Sigmoid colon (tissue), 7 donors: ENCODE data around the gene FICD. TPM values are rescaled to one million over a fixed set of nuclear protein-coding genes. Genes with fewer than 3 reads are reported as not detected.

Experiments used
- DNase-seq: peaks from one replicate; pipeline ENCODE4 v3.0.0-alpha.2; 2019
- H3K27ac ChIP-seq, 4 donors: fragments of 200-600 bp; sonication (generic); one replicate each; pipeline ENCODE4 v1.5.1; 2016 to 2019; ENCODE audit warnings: mild to moderate bottlenecking in 1 of 4
- H3K27me3 ChIP-seq, 3 donors: fragments of 200-600 bp; sonication (generic); one replicate each; pipeline ENCODE4 v1.5.1; 2019; ENCODE audit warnings: mild to moderate bottlenecking in 1 of 3
- H3K36me3 ChIP-seq, 4 donors: fragments of 200-600 bp; sonication (generic); one replicate each; pipeline ENCODE4 v1.5.1; 2016 to 2019
- H3K4me1 ChIP-seq, 4 donors: fragments of 200-600 bp; sonication (generic); one replicate each; pipeline ENCODE4 v1.5.1; 2017 to 2019
- H3K4me3 ChIP-seq, 4 donors: fragments of 200-600 bp; sonication (generic); one replicate each; pipeline ENCODE4 v1.5.1; 2017 to 2019; ENCODE audit warnings: mild to moderate bottlenecking in 2 of 4, moderate library complexity in 1 of 4
- H3K9me3 ChIP-seq, 4 donors: fragments of 200-600 bp in 3 of 4; sonication (generic) in 3 of 4; one replicate each; pipeline versions ENCODE4 v1.5.1 to v1.6.1; 2013 to 2019
- EP300 ChIP-seq, 4 donors: sonication (generic); formaldehyde crosslinking; IDR thresholded peaks; one replicate each; pipeline ENCODE4 v1.6.1; 2017; ENCODE audit warnings: antibody characterized with exemption in 4 of 4
- POLR2A ChIP-seq, 2 donors: fragments of 450-650 bp; IDR thresholded peaks; one replicate each; pipeline ENCODE4 v1.6.1; 2016; ENCODE audit warnings: antibody characterized with exemption in 2 of 2, mild to moderate bottlenecking in 2 of 2, moderate library complexity in 2 of 2
- POLR2AphosphoS5 ChIP-seq, 4 donors: sonication (generic); formaldehyde crosslinking; IDR thresholded peaks; one replicate each; pipeline ENCODE4 v1.6.1; 2017; ENCODE audit warnings: antibody characterized with exemption in 4 of 4
- WGBS, 2 donors: extraction: QIAGEN DNeasy Blood & Tissue Kit; methylation state at CpG; one replicate each; pipeline ENCODE4 v1.1.7; 2013; 5-methylcytosine and 5-hydroxymethylcytosine counted together
- intact Hi-C: fragments of 100-400 bp; cut with DNase I; formaldehyde crosslinking; loops from one replicate; pipeline ENCODE4 v1.15.1; 2023
- polyA plus RNA-seq, 3 donors: library from polyadenylated mRNA; stranded (reverse); fragments of 200-250 nt; gene quantifications; one replicate each; pipeline ENCODE4 v1.2.3, GENCODE V29; 2013
- total RNA-seq, 4 donors: library from RNA; depleted of rRNA; stranded (reverse); fragments of >200 nt; gene quantifications; one replicate each; pipeline ENCODE4 v1.1.0, GENCODE V29; 2016
- TF ChIP-seq, protein P1 (sequence below), 4 experiments: fragments of 450-650 bp in 3 of 4; fragments of 200-600 bp in 1 of 4; IDR thresholded peaks; one replicate each; pipeline ENCODE4 v1.5.1; 2016 to 2019; ENCODE audit warnings: antibody characterized with exemption in 4 of 4, mild to moderate bottlenecking in 3 of 4, moderate library complexity in 2 of 4
- donor health status: healthy with polysubstance abuse.
- donor health status: Bipolar disorder and iron deficiency.
- donor health status: healthy.

FICD gene
- total and polyA plus RNA-seq, 7 donors = 1.2 to 5.4 (median 3.2) TPM; not detected in 1

DNA sequence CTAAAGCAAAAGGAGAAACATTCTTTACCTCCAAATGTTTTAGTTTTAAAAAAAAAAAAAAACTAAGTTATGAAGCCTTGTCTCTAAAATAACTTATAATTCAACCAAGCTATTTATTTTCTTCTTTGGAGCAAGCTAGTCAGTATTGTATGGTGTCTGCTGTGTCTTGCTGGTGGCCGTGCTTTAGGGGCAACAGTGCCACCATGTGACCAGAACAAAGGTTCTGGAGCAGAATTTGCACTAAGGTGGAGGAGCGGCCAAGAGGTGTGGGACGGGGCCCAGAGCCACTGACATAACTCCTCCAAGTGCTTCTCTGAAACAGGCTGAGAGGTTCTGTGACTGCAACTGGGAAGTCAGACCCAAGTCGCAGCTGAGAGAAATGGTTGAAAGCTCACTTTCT lies 4.5 kb downstream of the FICD start:
- no peak for DNase-seq
- Histone ChIP-seq H3K27me3 (no peaks in the 10 kb centered on the region), H3K4me1 (peaks cover 0 to 16% (median 12%) of the 10 kb centered on the region in 4 donors), H3K4me3 (no peak overlapping the region), H3K36me3 (peaks cover 19 to 71% (median 47%) of the 10 kb centered on the region in 4 donors), H3K27ac (no peak overlapping the region), H3K9me3 (no peaks in the 10 kb centered on the region)
- TF ChIP-seq POLR2A (IDR thresholded peaks at IDR 0.05) = no peak
- TF ChIP-seq POLR2AphosphoS5 (IDR thresholded peaks at IDR 0.05) = no peak
- no peak for TF ChIP-seq EP300 (IDR thresholded peaks at IDR 0.05)
- TF ChIP-seq, protein P1, sequence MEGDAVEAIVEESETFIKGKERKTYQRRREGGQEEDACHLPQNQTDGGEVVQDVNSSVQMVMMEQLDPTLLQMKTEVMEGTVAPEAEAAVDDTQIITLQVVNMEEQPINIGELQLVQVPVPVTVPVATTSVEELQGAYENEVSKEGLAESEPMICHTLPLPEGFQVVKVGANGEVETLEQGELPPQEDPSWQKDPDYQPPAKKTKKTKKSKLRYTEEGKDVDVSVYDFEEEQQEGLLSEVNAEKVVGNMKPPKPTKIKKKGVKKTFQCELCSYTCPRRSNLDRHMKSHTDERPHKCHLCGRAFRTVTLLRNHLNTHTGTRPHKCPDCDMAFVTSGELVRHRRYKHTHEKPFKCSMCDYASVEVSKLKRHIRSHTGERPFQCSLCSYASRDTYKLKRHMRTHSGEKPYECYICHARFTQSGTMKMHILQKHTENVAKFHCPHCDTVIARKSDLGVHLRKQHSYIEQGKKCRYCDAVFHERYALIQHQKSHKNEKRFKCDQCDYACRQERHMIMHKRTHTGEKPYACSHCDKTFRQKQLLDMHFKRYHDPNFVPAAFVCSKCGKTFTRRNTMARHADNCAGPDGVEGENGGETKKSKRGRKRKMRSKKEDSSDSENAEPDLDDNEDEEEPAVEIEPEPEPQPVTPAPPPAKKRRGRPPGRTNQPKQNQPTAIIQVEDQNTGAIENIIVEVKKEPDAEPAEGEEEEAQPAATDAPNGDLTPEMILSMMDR (IDR thresholded peaks at IDR 0.05) = no peak
- intact Hi-C loops = loop anchor here (10.0 kb wide), 1 partner anchor 835 kb away; the partner anchor contains the start of gene PWP1
- WGBS, 2 donors = 74 to 75% methylated on average over 4 of the region's 4 CpGs

DNA sequence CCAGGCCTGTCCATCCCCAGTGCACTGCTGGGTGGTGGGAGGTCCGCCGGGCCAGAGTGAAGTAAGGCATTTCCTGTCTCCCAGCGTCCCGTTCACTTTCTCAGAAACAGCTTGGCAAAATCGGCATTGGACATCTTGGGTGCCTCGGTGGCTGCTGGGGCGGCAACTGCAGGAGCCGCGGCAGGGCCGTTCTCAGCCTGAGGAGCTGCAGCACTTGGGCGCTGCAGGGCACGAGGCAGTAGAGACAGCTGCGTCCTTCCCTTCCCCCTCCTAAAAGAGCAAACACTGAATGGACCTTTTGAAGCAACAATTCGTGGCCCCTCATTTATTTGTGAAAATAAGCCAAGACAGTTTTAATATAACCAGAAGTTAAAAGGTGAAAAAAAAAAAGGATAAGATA lies 8.3 kb downstream of the FICD start:
- Histone ChIP-seq H3K4me1 (no peaks in the 10 kb centered on the region), H3K27ac (no peak overlapping the region), H3K27me3 (no peaks in the 10 kb centered on the region), H3K4me3 (no peak overlapping the region), H3K9me3 (no peaks in the 10 kb centered on the region), H3K36me3 (peaks cover 48 to 100% (median 83%) of the 10 kb centered on the region in 4 donors)
- no peak for TF ChIP-seq EP300 (IDR thresholded peaks at IDR 0.05)
- TF ChIP-seq POLR2AphosphoS5 (IDR thresholded peaks at IDR 0.05) = no peak
- TF ChIP-seq, protein P1 (IDR thresholded peaks at IDR 0.05) = no peak
- no peak for TF ChIP-seq POLR2A (IDR thresholded peaks at IDR 0.05)
- 91 to 93% methylated on average over 14 of the region's 14 CpGs for WGBS, 2 donors
- no peak for DNase-seq
- intact Hi-C loops = no loop called here

DNA sequence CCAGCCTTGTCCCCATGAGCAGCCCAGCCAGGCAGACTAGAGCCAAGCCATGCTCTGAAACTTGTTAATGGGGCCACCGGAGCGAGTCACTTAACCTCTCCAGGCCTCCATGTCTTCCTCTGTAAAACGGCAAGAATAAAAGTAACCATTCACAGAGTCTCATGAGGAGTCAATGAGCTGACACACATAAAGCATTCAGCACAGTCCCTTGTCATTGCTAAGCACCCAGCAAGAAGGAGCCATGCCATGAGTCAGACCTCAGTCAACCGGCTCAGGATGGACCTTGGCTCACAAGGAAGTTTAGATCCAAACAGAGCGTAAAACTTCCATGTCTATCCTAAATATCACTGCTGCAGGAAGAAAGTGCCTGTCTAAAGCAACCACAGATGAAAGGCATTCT lies 10.6 kb downstream of the FICD start:
- H3K4me1 ChIP-seq = no peaks in the 10 kb centered on the region
- WGBS, 2 donors = 80 to 91% methylated on average over 5 of the region's 5 CpGs
- TF ChIP-seq, protein P1 (IDR thresholded peaks at IDR 0.05) = no peak
- no peak for TF ChIP-seq POLR2A (IDR thresholded peaks at IDR 0.05)
- H3K27ac ChIP-seq = no peak overlapping the region
- H3K9me3 ChIP-seq = no peaks in the 10 kb centered on the region
- no peak overlapping the region for H3K4me3 ChIP-seq
- H3K27me3 ChIP-seq = no peaks in the 10 kb centered on the region
- H3K36me3 ChIP-seq = peaks cover 64 to 100% (median 89%) of the 10 kb centered on the region in 4 donors
- intact Hi-C loops = no loop called here
- DNase-seq = no peak

DNA sequence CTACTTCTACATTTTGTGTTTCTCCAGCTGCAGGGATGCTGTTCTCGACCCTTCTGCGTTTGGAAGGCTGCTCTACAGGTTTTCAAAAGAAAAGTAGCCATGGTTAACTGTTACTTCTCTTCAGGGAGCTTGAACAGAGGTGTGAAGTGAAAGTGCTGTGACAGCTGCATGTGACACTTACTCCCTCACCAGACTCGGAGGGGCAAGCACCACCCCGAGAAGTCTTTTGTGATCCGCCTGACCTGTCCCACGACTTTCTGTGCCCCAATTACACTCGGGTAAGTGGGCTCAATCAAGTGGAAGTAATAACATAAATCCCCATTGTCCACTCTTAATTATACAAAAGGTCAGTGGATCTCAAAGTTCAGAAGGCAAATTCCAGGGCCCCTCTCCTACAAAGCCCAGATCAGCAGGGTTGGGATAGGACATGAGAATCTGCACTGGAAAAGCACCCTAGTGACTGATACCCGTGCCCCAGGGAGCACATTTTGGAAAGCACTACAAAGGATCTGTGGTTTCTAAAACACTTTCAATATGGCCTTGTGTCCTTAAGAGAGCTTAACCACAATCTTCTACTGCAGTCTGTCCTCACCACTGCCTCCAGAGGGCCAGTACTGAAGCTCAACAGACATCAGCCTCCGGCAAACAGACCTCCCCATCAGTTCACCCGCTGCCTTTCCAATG lies 11.5 kb downstream of the FICD start:
- intact Hi-C loops = no loop called here
- no peak overlapping the region for H3K27ac ChIP-seq
- no peaks in the 10 kb centered on the region for H3K4me1 ChIP-seq
- no peak for DNase-seq
- TF ChIP-seq POLR2A (IDR thresholded peaks at IDR 0.05) (no peak), EP300 (IDR thresholded peaks at IDR 0.05) (no peak)
- H3K9me3 ChIP-seq = no peaks in the 10 kb centered on the region
- 85 to 89% methylated on average over 10 of the region's 10 CpGs for WGBS, 2 donors
- no peak overlapping the region for H3K4me3 ChIP-seq
- peaks cover 64 to 100% (median 88%) of the 10 kb centered on the region in 4 donors for H3K36me3 ChIP-seq
- H3K27me3 ChIP-seq = no peaks in the 10 kb centered on the region

DNA sequence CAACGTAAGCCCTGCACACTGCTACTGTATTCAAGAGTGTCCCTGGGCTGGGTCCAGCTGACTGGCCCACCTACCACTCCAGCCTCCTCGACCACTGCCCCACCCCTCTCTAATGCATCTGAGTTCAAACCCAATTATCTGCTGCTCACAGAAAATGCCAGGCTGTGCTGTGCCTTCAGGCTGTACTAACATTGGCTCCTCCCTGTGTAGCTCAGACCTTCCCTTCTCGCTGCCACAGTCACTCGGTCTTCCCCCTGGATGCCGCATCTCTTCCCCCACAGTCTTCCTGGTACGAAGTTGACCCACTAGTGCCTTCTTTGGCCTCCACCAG lies 12.1 kb downstream of the FICD start:
- TF ChIP-seq EP300 (IDR thresholded peaks at IDR 0.05) = no peak
- TF ChIP-seq POLR2A (IDR thresholded peaks at IDR 0.05) = no peak
- TF ChIP-seq, protein P1 (IDR thresholded peaks at IDR 0.05) = no peak
- no peak for TF ChIP-seq POLR2AphosphoS5 (IDR thresholded peaks at IDR 0.05)
- Histone ChIP-seq H3K27ac (no peak overlapping the region), H3K4me1 (no peaks in the 10 kb centered on the region), H3K4me3 (no peak overlapping the region), H3K9me3 (no peaks in the 10 kb centered on the region), H3K36me3 (peaks cover 64 to 100% (median 90%) of the 10 kb centered on the region in 4 donors), H3K27me3 (no peaks in the 10 kb centered on the region)
- DNase-seq = no peak
- 92% methylated on average over 6 of the region's 6 CpGs for whole genome bisulfite sequencing, 2 donors
- intact Hi-C loops = no loop called here
